NCI-H748 treated with DMSO at 0.1 percent for 48 hours (cell line): Measurements from ENCODE around the gene TACC3.
"Not testable (repeated sequence)": the region's sequence is repeated elsewhere in the genome, so short reads cannot be mapped to it uniquely, and the experiment has no call there.

Source experiments
- DNase-seq: peaks from one replicate; lab custom pipeline; 2025; lab: John Stamatoyannopoulos, UW

Gene TACC3

GRCh38 chr4:1721003-1721665 lies at the start of gene TACC3, which contains the start of gene TMEM129:
Gene TACC3 (plus strand): TSS chr4:1721521. CDS start chr4:1723422, 1,901 bp downstream.
Gene TMEM129 (minus strand): TSS chr4:1721323. CDS start chr4:1720837, 486 bp downstream.
- peak; percentile 39 for DNase-seq

- DNase-seq = no peak
Observed at GRCh38 chr4:1673671-1674070, 47.6 kb upstream of the TACC3 start.

GRCh38 chr4:1674682-1675081 lies 46.6 kb upstream of the TACC3 start:
- DNase-seq = no peak

DNA sequence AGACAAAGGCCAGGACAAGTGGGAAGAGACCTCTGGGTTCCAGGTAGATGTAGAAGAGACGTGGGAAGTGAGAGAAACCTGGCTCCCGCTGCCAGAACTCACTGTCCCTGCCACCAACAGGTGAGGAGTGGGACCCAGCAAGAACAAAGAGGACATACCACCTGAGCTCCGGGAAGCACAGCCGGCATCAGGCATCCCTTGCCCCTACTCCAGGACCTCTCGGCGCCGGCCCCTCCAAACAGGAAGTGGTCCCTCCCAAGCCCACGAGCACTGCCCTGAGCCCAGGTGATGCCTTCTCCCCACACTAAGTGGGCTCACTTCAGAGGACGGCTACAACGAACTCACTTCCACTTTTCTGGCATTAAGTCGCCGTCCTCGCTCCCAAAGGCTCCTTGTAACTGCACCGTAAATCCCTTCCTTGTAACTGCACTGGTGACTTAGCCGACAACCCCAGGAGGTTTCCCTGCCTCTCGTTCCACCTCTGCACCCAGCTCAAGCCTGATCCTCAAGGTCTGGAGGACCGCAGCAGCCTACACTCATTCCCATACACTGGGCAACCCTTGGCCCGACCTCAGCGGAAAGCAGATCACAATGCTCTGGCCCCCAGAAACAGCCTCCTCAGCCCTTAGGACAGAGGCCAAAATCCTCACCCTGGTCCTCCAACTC lies 46.1 kb upstream of the TACC3 start:
- DNase-seq = no peak

GRCh38 chr4:1675802-1676137 lies 45.6 kb upstream of the TACC3 start:
- DNase-seq = no peak

- DNase-seq = no peak
Observed at GRCh38 chr4:1676605-1677525, 44.5 kb upstream of the TACC3 start.

DNA sequence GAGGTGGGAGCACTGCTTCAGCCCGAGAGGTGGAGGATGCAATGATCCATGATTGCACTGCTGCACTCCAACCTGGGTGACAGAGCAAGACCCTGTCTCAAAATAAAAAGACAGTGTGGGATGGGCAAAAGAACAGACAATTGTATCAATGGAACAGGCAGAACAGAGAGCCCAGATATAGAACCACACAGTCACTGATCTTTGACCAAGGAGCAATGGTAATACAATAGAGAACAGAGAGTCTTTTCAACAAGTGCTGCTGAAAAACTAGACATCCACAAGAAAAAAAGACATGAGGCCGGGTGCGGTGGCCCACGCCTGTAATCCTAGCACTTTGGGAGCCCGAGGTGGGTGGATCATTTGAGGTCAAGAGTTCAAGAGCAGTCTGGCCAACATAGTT lies 43.1 kb upstream of the TACC3 start:
- no peak for DNase-seq

DNA sequence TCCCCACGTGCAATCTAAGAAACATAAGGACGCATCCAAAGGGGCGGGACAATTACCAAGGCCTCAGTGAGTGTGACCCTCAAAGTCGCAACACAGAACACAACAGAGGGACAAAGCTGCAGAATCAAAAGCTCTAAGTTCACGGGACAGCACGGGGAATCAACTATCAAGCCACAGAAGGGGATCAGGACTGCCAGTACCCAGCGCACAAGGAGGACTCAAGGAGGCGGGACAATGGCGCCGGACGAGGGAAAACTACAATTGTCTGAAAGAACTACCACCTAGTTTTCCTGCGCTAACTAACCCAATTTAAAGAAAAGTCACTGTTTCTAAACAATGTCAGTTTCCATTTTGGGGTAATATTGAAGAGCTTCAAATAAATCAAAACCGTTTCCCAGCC lies 38.5 kb upstream of the TACC3 start:
- no peak for DNase-seq

- no peak for DNase-seq
Observed at GRCh38 chr4:1683261-1683735, 38.0 kb upstream of the TACC3 start.

GRCh38 chr4:1683736-1684505 lies 37.4 kb upstream of the TACC3 start, which contains the start of gene FAM53A:
Gene FAM53A (minus strand): TSS chr4:1684313. CDS start chr4:1668741, 15,572 bp downstream.
- peak; percentile 9 for DNase-seq

DNA sequence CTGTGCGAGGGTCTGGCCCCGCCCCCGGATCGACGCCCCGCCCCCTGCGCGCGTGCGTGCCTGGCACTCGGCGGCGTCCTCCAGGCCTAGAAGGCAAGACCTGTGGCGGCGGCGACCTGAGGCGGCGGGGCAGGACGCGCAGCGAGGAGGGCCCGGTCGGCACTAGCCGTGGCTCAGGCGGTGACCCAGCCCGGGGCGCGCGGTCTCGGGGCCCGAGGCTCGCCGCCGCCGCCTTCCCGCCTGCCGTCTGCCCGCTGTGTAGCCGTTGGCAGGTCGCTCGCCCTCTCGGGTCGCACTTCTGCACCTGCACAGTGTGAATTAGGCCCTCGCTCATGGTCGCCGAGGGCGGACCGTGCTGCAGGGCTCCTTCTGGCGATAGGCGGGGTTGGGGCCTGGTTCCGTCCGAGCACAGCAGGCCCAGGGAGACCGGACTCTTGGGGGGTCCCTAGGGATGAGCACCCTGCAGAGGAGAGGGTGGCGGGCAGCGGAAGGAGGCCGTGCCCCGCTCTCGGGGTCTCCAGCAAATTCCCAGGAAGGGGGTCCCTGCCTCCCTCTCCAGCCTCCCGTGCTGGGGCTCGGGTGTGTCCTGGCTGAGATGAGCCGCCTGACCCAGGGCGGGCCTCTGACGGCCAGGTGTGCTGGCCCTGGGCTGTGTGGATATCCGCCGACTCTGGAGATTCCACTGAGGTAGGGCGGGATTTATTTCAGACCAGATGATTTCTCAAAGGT lies 36.7 kb upstream of the TACC3 start:
- no peak for DNase-seq

DNA sequence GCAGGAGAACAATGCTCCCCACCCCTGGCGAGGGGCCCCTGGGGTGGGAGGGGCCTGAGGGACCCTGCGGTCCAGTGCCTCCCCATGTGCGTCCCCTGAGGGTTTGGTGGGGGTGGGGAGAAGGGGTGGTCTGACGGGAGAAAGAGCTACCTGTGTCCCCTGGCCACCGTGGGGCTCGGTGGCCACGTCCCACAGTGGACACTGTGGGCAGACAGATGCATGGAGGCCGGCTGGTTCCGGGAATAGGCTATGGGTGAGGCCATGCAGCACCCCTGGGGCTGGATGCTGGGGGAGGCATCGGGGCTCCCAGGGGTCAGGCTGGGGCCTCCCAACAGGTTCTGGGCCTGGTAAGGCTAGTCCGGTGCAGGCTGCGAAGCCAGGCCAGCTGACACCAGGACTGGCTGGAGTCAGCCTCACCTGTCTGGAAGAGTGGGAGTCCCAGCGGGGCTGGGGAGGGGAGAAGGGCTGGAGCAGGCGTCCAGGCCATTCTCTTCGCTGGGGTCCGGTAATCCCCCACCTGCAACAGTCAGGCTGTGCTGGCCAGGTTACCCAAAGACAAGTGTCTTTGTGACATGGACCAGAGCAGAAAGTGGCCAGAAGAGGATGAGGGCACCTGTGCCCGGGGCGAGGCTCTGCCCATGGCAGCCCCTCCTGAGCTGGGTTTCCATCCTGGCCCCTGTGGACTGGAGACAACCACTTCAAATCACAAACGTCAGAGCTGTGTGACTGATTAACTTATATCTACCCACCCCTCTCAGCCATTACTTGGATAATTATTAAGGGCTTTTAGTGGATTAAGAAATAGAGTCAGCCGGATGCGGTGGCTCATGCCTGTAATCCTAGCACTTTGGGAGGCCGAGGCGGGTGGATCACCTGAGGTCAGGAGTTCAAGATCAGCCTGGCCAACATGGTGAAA lies 35.8 kb upstream of the TACC3 start:
- DNase-seq = no peak

DNA sequence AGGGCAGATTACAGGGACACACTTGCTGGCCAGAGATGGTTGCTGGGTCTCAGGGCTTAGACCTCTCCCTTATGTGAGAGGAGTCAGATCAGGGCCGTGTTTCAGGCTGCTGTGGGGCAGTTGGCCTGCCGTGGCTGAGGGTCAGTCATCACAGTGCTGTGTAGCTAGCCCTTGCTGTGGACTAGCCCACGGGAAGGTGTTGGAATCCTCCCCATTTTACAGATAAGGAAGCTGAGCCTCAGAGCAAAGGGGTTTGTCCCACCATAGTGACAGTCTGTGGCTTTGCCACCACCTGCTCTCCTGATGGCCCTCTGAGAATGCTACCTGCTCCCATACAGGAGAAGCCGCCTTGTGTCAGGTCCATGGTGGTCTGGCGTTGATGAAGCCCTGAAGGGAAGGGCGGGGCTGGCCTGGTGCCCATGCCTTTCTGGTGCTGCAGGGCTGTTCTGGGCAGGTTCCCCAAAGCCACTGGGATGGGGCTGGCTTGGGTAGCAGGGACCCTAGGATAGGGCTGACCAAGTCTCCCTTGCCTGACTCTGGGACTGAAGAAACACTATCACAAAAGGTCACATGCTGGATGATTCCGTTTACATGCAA lies 34.8 kb upstream of the TACC3 start:
- DNase-seq = no peak

DNA sequence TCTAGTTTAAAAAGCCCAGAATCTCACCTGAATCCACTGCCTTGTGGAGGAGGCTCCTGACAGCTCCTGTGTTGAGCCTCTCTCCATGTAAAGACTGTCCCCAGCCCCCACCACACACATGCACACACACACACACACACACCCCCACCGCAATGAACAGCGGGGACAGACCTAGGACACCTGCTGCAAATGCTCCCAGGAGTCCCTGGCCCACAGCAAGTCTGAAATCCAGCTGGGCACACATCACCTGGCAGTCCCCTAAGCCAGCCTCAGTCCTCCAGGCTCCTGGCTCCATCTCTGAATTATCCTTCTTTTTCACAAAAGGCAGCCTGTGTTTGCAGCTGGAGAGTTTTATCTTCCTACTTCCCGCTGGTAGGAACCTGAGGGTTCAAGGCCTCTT lies 30.6 kb upstream of the TACC3 start:
- no peak for DNase-seq

GRCh38 chr4:1691737-1692373 lies 29.5 kb upstream of the TACC3 start:
- DNase-seq = no peak

GRCh38 chr4:1693131-1693896 lies 28.0 kb upstream of the TACC3 start:
- peak; percentile 6 for DNase-seq

DNA sequence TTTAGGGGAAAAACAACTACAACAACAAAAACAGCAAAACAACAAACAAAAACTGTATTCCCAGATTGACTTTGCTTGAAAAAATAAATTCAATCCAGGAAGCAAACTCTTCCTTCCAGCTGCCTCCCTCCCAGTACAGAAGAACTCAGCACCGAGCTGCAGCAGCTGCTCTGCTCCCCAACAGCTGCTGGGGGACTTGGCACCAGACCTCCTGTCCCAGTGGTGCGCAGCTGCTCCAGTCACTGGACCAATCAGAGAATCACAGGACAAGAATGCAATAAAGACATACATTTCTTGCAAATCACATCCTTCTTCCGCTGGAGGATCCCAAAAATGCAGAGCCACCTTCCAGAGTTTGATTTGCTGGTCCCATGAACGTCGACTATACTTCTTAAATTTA lies 25.4 kb upstream of the TACC3 start:
- no peak for DNase-seq

DNA sequence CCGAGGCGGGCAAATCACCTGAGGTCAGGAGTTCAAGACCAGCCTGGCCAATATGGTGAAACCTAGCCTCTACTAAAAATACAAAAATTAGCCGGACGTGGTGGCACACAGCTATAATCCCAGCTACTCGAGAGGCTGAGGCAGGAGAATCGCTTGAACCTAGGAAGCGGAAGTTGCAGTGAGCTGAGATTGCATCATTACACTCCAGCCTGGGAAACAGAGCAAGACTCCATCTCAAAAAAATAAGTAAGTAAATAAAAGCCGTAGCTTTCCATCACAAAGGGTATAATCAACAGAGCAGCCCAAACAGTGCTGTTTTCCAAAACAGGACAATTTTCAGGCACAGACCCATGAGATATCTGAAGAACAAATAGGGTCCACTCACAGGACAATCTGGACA lies 19.6 kb upstream of the TACC3 start:
- not testable (repeated sequence) for DNase-seq
